COR-L47 (cell line): ENCODE results near the gene SPOCK1.
"Not testable (repeated sequence)": the region's sequence is repeated elsewhere in the genome, so short reads cannot be mapped to it uniquely, and the experiment has no call there.

Experiments
- DNase-seq: peaks from one replicate; lab custom pipeline; 2025; lab: John Stamatoyannopoulos, UW

The SPOCK1 gene

GRCh38 chr5:137498736-137499505, at the start of gene SPOCK1:
Gene SPOCK1 (minus strand): TSS chr5:137499326.
- DNase-seq, result peak; percentile 85

- no peak for DNase-seq
Observed at GRCh38 chr5:137545956-137546355, 46.8 kb upstream of the SPOCK1 start.

GRCh38 chr5:137535449-137535848, 36.3 kb upstream of the SPOCK1 start:
- not testable (repeated sequence) for DNase-seq

- no peak for DNase-seq
Observed at GRCh38 chr5:137533963-137534362, 34.8 kb upstream of the SPOCK1 start.

GRCh38 chr5:137531266-137531665, 32.1 kb upstream of the SPOCK1 start:
- DNase-seq, result no peak

- no peak for DNase-seq
Observed at GRCh38 chr5:137521246-137521645, 22.1 kb upstream of the SPOCK1 start.

- DNase-seq, result no peak
Observed at GRCh38 chr5:137516961-137517360, 17.8 kb upstream of the SPOCK1 start.

- no peak for DNase-seq
Observed at GRCh38 chr5:137516251-137516797, 17.2 kb upstream of the SPOCK1 start.

GRCh38 chr5:137515238-137515637, 16.1 kb upstream of the SPOCK1 start:
- DNase-seq, result no peak

GRCh38 chr5:137510671-137511070, 11.5 kb upstream of the SPOCK1 start:
- no peak for DNase-seq

- DNase-seq, result no peak
Observed at GRCh38 chr5:137507150-137507549, 8.0 kb upstream of the SPOCK1 start.

- DNase-seq, result no peak
Observed at GRCh38 chr5:137506296-137506695, 7.2 kb upstream of the SPOCK1 start.

GRCh38 chr5:137504916-137505315, 5.8 kb upstream of the SPOCK1 start:
- DNase-seq, result no peak

- DNase-seq, result no peak
Observed at GRCh38 chr5:137503456-137503855, 4.3 kb upstream of the SPOCK1 start.

GRCh38 chr5:137502632-137503031, 3.5 kb upstream of the SPOCK1 start:
- no peak for DNase-seq

- DNase-seq, result no peak
Observed at GRCh38 chr5:137501846-137502406, 2.8 kb upstream of the SPOCK1 start.

GRCh38 chr5:137501226-137501625, 2.1 kb upstream of the SPOCK1 start:
- DNase-seq, result no peak

- no peak for DNase-seq
Observed at GRCh38 chr5:137500615-137501225, 1.6 kb upstream of the SPOCK1 start.

GRCh38 chr5:137499506-137499847, 351 bp upstream of the SPOCK1 start:
- not testable (repeated sequence) for DNase-seq

- peak; percentile 40 for DNase-seq
Observed at GRCh38 chr5:137498301-137498735, 808 bp downstream of the SPOCK1 start.

- DNase-seq, result peak; percentile 33
Observed at GRCh38 chr5:137497396-137498290, 1.5 kb downstream of the SPOCK1 start.

- no peak for DNase-seq
Observed at GRCh38 chr5:137496919-137497318, 2.2 kb downstream of the SPOCK1 start.
